Measurements from ENCODE around the gene INAVA.
"Not testable (repeated sequence)": the region's sequence is repeated elsewhere in the genome, so short reads cannot be mapped to it uniquely, and the experiment has no call there.

INAVA gene

GRCh38 chr1:200923601-200924000 lies 28.9 kb downstream of the INAVA start:
- no peak for DNase-seq

- DNase-seq: no peak
These were observed 31.1 kb downstream of the INAVA start for GRCh38 chr1:200925831-200926230.

- DNase-seq: no peak
These were observed 35.0 kb downstream of the INAVA start for GRCh38 chr1:200929530-200930278.

GRCh38 chr1:200930285-200930684 lies 35.6 kb downstream of the INAVA start:
- not testable (repeated sequence) for DNase-seq

- no peak for DNase-seq
These were observed 37.1 kb downstream of the INAVA start for GRCh38 chr1:200931776-200932175.

GRCh38 chr1:200934676-200935245 lies 40.1 kb downstream of the INAVA start:
- DNase-seq: no peak

- DNase-seq: not testable (repeated sequence)
These were observed 40.7 kb downstream of the INAVA start for GRCh38 chr1:200935286-200935962.

- DNase-seq: no peak
These were observed 44.3 kb downstream of the INAVA start for GRCh38 chr1:200938955-200939354.

GRCh38 chr1:200945111-200945510 lies 50.4 kb downstream of the INAVA start:
- no peak for DNase-seq

GRCh38 chr1:200947059-200947566 lies 52.4 kb downstream of the INAVA start:
- DNase-seq: no peak

GRCh38 chr1:200949626-200950025 lies 54.9 kb downstream of the INAVA start:
- DNase-seq: no peak

GRCh38 chr1:200951016-200951415 lies 56.3 kb downstream of the INAVA start:
- no peak for DNase-seq

GRCh38 chr1:200954434-200954833 lies 59.7 kb downstream of the INAVA start:
- DNase-seq: no peak

GRCh38 chr1:200958597-200958996 lies 63.9 kb downstream of the INAVA start:
- DNase-seq: no peak

- no peak for DNase-seq
These were observed 64.8 kb downstream of the INAVA start for GRCh38 chr1:200959411-200959921.

- no peak for DNase-seq
These were observed 65.7 kb downstream of the INAVA start for GRCh38 chr1:200960236-200960947.

- no peak for DNase-seq
These were observed 66.2 kb downstream of the INAVA start for GRCh38 chr1:200960948-200961340.

- DNase-seq: not testable (repeated sequence)
These were observed 67.5 kb downstream of the INAVA start for GRCh38 chr1:200962151-200962550.

GRCh38 chr1:200962631-200963030 lies 67.9 kb downstream of the INAVA start:
- no peak for DNase-seq

GRCh38 chr1:200963076-200963475 lies 68.4 kb downstream of the INAVA start:
- no peak for DNase-seq

- not testable (repeated sequence) for DNase-seq
These were observed 69.2 kb downstream of the INAVA start for GRCh38 chr1:200963888-200964287.

All from DMS 273 treated with DMSO at 0.1 percent for 48 hours (cell line).